ENCODE results near the gene JUND. TPM values are rescaled to one million over a fixed set of nuclear protein-coding genes. Genes with fewer than 3 reads are reported as not detected.

The JUND gene
- total RNA-seq, 2 donors from 2014 or later: 250 to 607 TPM

DNA sequence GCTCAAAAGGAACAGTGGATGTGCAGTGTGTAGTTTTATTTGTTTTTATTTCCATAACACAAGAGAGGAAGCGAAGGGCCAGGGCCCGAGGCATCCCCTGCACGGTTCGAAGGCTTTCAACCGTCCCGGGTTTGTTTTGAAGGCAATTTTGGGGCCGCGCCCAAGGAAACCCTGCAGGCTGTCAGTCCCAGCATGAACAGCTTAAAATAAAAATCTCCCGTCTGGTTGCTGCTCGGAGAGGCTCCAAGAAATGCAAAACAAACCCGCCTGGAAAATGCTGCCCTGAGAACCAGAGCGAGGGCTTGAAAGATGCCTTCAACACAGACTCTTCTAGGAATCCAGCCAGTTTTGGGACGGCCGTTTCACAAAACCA is 25.5 kb upstream of the JUND start:
- H3K9me3 ChIP-seq: no peaks in the 10 kb centered on the region
- H3K4me3 ChIP-seq: no peak overlapping the region
- 81 to 85% methylated on average over 14 of the region's 14 CpGs for WGBS, 2 donors
- DNase-seq (no peak), ATAC-seq (no peak)
- peak overlapping the region in 1 of 4 donors; percentile 17 for H3K27ac ChIP-seq
- H3K27me3 ChIP-seq: no peaks in the 10 kb centered on the region
- H3K4me1 ChIP-seq: peaks cover 23% of the 10 kb centered on the region
- peaks cover 0 to 2% of the 10 kb centered on the region in 2 donors for H3K36me3 ChIP-seq (replicated peaks in 1 of 2; ENCODE audit: insufficient read depth in 1 of 2, low read depth in 2 of 2)
- TF ChIP-seq, protein P1, sequence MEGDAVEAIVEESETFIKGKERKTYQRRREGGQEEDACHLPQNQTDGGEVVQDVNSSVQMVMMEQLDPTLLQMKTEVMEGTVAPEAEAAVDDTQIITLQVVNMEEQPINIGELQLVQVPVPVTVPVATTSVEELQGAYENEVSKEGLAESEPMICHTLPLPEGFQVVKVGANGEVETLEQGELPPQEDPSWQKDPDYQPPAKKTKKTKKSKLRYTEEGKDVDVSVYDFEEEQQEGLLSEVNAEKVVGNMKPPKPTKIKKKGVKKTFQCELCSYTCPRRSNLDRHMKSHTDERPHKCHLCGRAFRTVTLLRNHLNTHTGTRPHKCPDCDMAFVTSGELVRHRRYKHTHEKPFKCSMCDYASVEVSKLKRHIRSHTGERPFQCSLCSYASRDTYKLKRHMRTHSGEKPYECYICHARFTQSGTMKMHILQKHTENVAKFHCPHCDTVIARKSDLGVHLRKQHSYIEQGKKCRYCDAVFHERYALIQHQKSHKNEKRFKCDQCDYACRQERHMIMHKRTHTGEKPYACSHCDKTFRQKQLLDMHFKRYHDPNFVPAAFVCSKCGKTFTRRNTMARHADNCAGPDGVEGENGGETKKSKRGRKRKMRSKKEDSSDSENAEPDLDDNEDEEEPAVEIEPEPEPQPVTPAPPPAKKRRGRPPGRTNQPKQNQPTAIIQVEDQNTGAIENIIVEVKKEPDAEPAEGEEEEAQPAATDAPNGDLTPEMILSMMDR (IDR thresholded peaks at IDR 0.05): no peak
- TF ChIP-seq POLR2A (IDR thresholded peaks at IDR 0.05): no peak
- intact Hi-C loops (cut with DNase I): no loop called here

- 88 to 92% methylated on average over 13 to 26 of the region's 26 CpGs for WGBS, 2 donors
- Histone ChIP-seq H3K9me3 (no peaks in the 10 kb centered on the region), H3K27ac (peak overlapping the region in 1 of 4 donors; percentile 17), H3K4me3 (no peak overlapping the region), H3K27me3 (no peaks in the 10 kb centered on the region), H3K36me3 (replicated peaks in 1 of 2; ENCODE audit: insufficient read depth in 1 of 2, low read depth in 2 of 2) (no peaks in the 10 kb centered on the region), H3K4me1 (peaks cover 26% of the 10 kb centered on the region)
- ATAC-seq (no peak), DNase-seq (no peak)
- intact Hi-C loops (cut with DNase I): no loop called here
- TF ChIP-seq, protein P1 (IDR thresholded peaks at IDR 0.05): no peak
- TF ChIP-seq POLR2A (IDR thresholded peaks at IDR 0.05): no peak
Observed at GRCh38 chr19:18306209-18306887, 24.9 kb upstream of the JUND start.

- Histone ChIP-seq H3K27me3 (no peaks in the 10 kb centered on the region), H3K4me1 (peaks cover 33% of the 10 kb centered on the region), H3K27ac (peak overlapping the region; percentile 83 to 90 (median 86)), H3K9me3 (no peaks in the 10 kb centered on the region), H3K4me3 (no peak overlapping the region), H3K36me3 (replicated peaks in 1 of 2; ENCODE audit: insufficient read depth in 1 of 2, low read depth in 2 of 2) (no peaks in the 10 kb centered on the region)
- DNase-seq (peak; percentile 54 to 89 (median 74)), ATAC-seq (peak; percentile 73)
- TF ChIP-seq POLR2A (IDR thresholded peaks at IDR 0.05): peak; percentile 45 to 67 (median 60)
- TF ChIP-seq, protein P1 (IDR thresholded peaks at IDR 0.05): no peak
- intact Hi-C loops (cut with DNase I): no loop called here
- WGBS, 2 donors: 27% methylated on average over 18 to 29 of the region's 29 CpGs
Observed at GRCh38 chr19:18304458-18305310, 23.3 kb upstream of the JUND start.

- intact Hi-C loops (cut with DNase I): no loop called here
- H3K27me3 ChIP-seq: no peaks in the 10 kb centered on the region
- WGBS, 2 donors: 24 to 39% methylated on average over 2 of the region's 2 CpGs
- ATAC-seq (no peak), DNase-seq (peak in 2 of 4 donors; percentile 30 to 69)
- peak overlapping the region; percentile 83 to 90 (median 86) for H3K27ac ChIP-seq
- H3K9me3 ChIP-seq: no peaks in the 10 kb centered on the region
- no peak overlapping the region for H3K4me3 ChIP-seq
- TF ChIP-seq POLR2A (IDR thresholded peaks at IDR 0.05): no peak
- TF ChIP-seq, protein P1 (IDR thresholded peaks at IDR 0.05): no peak
- H3K36me3 ChIP-seq (replicated peaks in 1 of 2; ENCODE audit: insufficient read depth in 1 of 2, low read depth in 2 of 2): no peaks in the 10 kb centered on the region
- peaks cover 33% of the 10 kb centered on the region for H3K4me1 ChIP-seq
Observed at GRCh38 chr19:18304208-18304457, 22.7 kb upstream of the JUND start.
